ENCODE data around the gene GJD2. TPM values are rescaled to one million over a fixed set of nuclear protein-coding genes. Genes with fewer than 3 reads are reported as not detected.

The GJD2 gene
- total RNA-seq, 1 donor from 2014 or later, result not detected

- DNase-seq, result no peak
- TF ChIP-seq CTCF (IDR thresholded peaks at IDR 0.05), result no peak
- intact Hi-C loops (cut with DNase I), result no loop called here
- no peak overlapping the region for H3K4me3 ChIP-seq
- no peaks in the 10 kb centered on the region for H3K36me3 ChIP-seq
- ATAC-seq, result no peak
- no peaks in the 10 kb centered on the region for H3K9me3 ChIP-seq
- H3K27ac ChIP-seq, result no peak overlapping the region
- H3K27me3 ChIP-seq (ENCODE audit: low read depth), result no peaks in the 10 kb centered on the region
- H3K4me1 ChIP-seq, result no peaks in the 10 kb centered on the region
Measured at GRCh38 chr15:34719695-34720094, 35.1 kb downstream of the GJD2 start.

- H3K27me3 ChIP-seq (ENCODE audit: low read depth), result no peaks in the 10 kb centered on the region
- TF ChIP-seq CTCF (IDR thresholded peaks at IDR 0.05), result no peak
- DNase-seq (no peak), ATAC-seq (no peak)
- no peak overlapping the region for H3K27ac ChIP-seq
- no peak overlapping the region for H3K4me3 ChIP-seq
- H3K4me1 ChIP-seq, result no peaks in the 10 kb centered on the region
- intact Hi-C loops (cut with DNase I), result no loop called here
- H3K36me3 ChIP-seq, result no peaks in the 10 kb centered on the region
- H3K9me3 ChIP-seq, result no peaks in the 10 kb centered on the region
Measured at GRCh38 chr15:34718681-34719665, 35.8 kb downstream of the GJD2 start.

- ATAC-seq (no peak), DNase-seq (no peak)
- H3K27ac ChIP-seq, result no peak overlapping the region
- no peak for TF ChIP-seq CTCF (IDR thresholded peaks at IDR 0.05)
- H3K9me3 ChIP-seq, result no peaks in the 10 kb centered on the region
- no peaks in the 10 kb centered on the region for H3K36me3 ChIP-seq
- no peaks in the 10 kb centered on the region for H3K4me1 ChIP-seq
- H3K4me3 ChIP-seq, result no peak overlapping the region
- no peaks in the 10 kb centered on the region for H3K27me3 ChIP-seq (ENCODE audit: low read depth)
- intact Hi-C loops (cut with DNase I), result no loop called here
Measured at GRCh38 chr15:34717729-34718128, 37.1 kb downstream of the GJD2 start.

GRCh38 chr15:34716111-34716510 lies 38.7 kb downstream of the GJD2 start:
- Histone ChIP-seq H3K27me3 (ENCODE audit: low read depth) (no peaks in the 10 kb centered on the region), H3K4me3 (no peak overlapping the region), H3K4me1 (no peaks in the 10 kb centered on the region), H3K27ac (no peak overlapping the region), H3K36me3 (no peaks in the 10 kb centered on the region), H3K9me3 (no peaks in the 10 kb centered on the region)
- DNase-seq, result no peak
- no peak for TF ChIP-seq CTCF (IDR thresholded peaks at IDR 0.05)
- ATAC-seq, result no peak
- intact Hi-C loops (cut with DNase I), result no loop called here

GRCh38 chr15:34714476-34715121 lies 40.2 kb downstream of the GJD2 start:
- ATAC-seq (no peak), DNase-seq (no peak)
- TF ChIP-seq CTCF (IDR thresholded peaks at IDR 0.05), result no peak
- Histone ChIP-seq H3K4me3 (no peak overlapping the region), H3K36me3 (no peaks in the 10 kb centered on the region), H3K27ac (no peak overlapping the region), H3K27me3 (ENCODE audit: low read depth) (no peaks in the 10 kb centered on the region), H3K4me1 (no peaks in the 10 kb centered on the region), H3K9me3 (no peaks in the 10 kb centered on the region)
- intact Hi-C loops (cut with DNase I), result no loop called here
